Measurements from ENCODE around the gene TSN.
"Not testable (repeated sequence)": the region's sequence is repeated elsewhere in the genome, so short reads cannot be mapped to it uniquely, and the experiment has no call there.

Gene TSN

DNA sequence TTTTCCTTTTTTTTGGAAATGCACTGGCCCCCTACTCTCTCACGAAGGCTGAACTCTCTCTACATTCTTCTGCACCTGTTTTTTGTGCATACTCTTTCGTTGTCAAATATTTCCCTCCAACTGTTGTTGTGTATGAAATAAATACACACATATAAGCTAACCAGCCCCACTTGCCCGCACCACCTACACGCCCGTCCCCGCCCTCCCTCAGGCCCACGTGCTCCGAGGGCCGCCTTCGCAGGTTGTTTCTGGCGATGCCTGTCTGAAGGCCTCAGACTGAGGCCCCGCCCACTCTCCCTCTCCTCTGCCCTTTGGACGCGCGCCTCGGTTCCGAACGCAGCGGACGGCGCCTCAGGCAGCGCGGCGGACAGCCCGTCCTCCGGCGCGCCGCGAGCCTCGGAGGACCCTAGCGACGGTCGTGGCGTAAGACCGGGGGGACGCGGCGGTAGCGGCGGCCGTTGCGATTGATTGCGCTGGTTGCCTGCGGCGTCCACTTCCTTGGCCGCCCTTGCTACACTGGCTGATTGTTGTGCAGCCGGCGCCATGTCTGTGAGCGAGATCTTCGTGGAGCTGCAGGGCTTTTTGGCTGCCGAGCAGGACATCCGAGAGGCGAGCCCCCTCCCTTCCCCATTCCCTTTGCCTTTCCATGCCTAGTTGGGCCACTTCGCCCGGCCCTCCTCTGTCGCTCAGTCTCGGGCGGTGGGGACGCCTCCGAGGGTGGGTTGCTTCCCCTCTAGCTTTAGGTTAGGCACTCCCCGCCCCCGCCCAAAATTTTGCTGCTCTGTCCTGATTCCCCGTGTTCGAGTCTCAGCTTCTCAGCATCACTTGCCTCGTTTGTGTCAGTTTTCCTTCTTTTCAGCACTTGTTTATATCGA lies at the start of gene TSN:
TSN (plus strand) TSS at position 415 of the 875 bp plus-strand sequence; CDS start at position 544, 129 bp downstream.
- DNase-seq, result peak; percentile 99

DNA sequence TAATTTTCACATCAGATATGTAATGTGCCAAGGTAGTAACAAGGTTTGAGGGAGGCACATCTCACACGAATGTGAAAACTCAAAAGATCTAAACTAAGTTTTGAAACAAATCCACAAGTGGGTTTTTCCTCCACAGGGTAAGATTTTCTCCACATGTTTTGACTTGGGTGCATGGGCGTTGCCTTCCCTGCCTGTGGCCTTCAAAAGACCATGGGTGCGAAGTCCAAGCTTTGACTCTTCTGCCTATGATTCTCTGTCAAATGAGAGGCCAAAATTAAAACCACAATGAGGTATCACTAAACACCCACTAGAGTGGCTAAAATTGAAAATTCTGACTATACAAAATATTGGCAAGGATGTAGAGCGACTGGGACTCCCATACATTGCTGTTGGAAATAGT lies 49.5 kb upstream of the TSN start:
- no peak for DNase-seq

DNA sequence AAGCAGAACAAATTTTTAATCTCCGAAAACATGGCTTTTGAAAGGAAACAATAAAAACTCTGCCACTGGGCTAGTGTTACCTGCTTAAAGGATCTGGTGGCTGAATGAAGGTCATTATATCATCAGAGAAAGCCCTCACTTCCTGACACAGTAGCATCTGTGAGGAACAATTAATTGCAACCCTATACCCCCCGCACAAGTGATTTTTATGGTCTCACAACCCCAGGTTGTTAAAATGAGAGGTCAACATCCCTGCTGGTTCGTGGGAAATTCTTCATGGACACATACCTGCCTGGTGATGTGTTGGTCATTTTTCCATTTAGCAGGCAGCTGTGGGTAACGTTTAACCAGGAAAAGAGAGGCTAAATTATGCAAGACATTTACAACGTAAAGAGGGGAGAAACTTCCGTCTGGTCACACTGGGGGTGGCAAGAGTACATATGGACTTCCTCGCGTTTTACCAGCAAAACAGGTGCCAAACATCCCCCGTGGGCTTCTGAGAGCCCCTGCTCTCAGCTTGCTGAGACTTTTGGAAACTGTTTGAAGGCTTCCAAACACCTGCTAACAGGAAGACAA lies 48.0 kb upstream of the TSN start:
- no peak for DNase-seq

DNA sequence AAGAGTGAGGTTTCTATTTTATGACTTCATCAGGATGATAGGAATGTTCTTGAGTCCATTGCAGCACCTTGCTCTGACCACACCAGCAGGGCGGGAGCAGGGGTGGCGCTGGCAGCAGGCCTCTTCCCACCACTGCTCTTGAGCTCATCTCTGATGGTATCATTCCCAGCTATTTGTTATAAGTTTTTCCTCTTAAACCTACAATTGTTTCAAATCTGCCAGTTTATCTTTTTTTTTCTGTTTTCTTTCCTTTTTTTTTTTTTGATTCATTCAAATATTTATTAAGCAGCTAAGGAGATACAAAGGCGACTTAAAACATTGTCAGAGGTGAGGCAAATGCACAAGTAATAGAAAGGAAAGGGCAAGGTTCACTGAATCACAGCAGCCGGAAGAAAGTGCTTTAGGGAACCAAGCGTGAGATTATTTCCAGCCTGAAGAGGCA lies 47.5 kb upstream of the TSN start:
- DNase-seq, result no peak

DNA sequence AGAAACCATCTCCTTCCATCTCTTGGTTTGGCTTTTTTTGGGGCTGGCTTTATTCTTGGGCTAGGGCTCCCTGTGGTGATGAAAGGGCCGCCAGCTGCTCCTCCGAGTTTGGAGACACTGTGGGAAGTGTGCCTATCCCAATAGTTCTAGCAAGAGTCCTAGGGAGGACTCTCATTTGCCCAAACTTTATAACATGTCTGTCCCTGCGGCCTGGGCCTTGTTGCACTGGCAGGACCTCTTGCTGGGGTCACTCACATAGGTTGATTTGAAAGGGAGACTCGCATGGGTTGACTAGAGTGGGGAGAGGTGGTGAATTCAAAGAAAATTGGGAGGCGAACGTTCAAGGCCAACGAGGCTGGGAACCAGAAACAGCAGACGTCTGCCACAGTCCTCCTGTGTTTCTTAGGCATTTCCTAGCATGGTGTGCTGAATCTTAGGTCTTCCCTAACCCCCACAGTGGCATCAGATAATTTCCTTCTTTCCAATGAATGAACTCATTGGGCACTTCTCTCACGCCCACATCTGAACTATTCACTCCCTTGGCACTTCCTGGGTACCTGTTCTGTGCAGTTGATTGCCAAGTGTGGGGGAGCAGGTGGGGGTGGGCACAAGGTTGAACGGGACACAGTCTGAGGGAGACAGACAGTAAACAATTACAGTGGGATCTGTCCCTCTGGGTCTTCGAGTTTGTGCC lies 45.5 kb upstream of the TSN start:
- no peak for DNase-seq

DNA sequence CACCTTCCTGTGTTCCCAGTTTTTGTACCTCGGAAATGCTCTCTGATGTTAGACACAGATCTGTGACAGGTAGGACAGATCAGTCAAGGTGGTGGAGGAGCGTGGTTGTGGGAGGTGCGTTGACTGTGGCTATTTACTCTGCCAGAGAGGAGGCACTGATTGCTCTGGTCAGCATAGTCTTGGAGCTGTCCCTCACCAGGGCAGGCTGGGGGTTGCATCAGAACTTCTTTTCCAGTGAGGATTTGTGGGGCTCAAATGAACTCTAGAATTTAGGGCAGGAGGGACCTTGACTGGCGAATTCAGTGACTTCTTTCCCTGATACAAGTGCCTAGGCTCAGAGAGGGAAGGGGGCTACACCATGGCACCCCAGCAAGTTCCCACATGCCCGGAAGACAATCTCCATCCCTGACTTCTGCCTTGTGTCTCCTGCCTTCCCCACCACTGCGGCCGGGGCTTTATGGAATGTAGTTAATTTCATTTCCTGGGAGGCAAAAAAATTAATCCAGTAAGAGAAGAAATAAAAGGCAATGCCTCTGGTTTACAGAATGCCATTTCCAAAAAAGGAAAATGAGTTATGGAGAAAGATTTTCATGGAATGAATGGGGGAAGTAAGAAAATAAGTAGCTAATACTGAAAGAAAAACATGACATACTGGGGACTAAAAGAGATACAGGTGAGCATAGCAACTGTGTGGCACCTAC lies 44.8 kb upstream of the TSN start:
- DNase-seq, result no peak

DNA sequence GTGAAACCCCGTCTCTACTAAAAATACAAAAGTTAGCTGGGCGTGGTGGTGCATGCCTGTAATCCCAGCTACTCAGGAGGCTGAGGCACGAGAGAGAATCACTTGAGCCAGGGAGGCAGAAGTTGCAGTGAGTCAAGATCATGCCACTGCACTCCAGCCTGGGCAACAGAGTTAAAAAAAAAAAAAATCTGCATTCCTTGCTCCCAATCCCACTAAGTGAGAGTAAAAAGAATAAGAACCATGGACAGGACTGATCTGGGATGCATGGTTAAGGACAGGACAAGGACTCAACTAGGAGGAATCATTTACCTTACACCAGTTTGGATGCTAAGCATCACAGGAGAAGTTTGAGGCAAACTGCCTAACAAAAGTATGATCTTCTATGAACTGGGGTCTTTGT lies 44.0 kb upstream of the TSN start:
- not testable (repeated sequence) for DNase-seq

DNA sequence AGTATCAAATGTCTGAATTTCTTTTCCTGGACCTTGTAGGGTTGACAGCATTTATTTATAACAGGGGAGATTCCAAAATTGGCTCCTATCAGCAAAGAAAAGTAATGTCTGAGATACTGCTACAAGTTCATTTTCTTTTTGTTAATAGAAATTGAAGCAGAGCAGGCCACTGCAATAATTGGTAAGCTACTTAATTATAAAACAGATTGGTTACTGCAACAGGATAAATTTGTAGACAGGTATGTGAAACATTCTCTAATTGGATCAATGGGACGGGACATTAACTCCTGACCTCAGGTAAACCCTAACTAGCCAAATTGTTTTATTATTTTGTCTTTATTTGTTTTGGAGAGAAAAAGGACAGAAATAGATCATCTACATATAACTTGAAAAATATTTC lies 39.3 kb upstream of the TSN start:
- no peak for DNase-seq

DNA sequence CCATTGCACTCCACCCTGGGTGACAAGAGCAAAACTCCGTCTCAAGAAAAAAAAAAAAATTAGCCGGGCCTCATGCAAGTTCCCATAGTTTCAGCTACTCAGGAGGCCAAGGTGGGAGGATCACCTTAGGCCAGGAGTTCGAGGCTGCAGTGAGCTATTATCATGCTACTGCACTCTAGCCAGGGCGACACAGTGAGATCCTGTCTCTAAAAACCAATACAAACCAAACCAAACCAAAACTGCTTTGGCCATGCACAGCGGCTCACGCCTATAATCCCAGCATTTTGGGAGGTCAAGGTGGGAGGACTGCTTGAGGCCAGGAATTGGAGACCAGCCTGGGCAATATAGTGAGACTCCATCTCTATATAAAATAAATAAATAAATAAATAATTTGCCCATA lies 37.9 kb upstream of the TSN start:
- DNase-seq, result no peak

DNA sequence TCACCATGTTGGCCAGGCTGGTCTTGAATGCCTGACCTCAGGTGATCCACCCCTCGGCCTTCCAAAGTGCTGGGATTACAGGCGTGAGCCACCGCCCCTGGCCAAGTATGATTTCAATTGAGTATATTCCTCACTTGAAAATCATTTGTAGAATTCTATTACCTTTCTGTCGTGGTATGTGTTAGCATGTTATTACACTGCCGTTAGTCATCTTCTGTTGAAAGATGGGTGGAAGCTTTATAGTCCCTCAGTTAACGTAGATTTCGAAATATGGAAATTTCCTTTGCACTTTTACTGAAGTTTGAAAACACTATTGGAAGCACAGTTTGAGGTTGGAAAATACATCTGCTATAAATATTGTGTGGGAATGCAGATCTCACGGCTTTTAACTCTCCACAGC lies 33.5 kb upstream of the TSN start:
- DNase-seq, result no peak

DNA sequence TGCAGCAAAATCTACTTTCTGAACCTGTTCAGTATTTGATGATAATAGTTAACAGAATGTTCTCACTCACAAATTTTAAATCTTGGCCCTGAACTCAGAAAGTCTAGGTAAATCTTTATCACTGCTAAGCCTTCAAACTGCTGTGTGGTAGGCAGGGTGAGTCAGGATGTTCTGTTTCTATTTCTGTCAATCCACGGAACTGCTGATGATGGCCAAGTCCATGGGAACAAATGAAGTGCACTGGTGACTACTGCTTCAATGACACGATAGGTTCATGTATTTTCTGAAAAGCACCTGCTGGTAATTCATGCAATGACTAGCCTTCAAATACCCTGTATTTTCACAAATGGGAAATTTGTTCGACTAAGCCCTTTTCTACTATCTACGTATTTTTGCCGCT lies 33.0 kb upstream of the TSN start:
- no peak for DNase-seq

DNA sequence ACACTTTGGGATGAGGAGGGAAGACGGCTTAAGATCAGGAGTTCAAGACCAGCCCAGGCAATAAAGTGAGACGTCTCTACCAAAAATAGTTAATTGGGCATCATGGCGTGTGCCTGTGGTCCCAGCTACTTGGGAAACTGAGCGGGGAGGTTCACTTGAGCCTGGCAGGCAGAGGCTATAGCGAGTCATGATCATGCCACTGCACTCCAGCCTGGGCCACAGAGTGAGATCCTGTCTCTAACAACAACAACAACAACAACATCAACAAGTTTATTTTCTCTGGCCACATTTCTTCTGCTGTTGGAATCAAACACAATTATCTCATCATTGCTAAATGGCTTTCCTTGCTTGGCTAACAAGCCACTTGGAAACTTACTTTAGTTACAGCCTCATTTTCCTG lies 32.1 kb upstream of the TSN start:
- DNase-seq, result no peak

DNA sequence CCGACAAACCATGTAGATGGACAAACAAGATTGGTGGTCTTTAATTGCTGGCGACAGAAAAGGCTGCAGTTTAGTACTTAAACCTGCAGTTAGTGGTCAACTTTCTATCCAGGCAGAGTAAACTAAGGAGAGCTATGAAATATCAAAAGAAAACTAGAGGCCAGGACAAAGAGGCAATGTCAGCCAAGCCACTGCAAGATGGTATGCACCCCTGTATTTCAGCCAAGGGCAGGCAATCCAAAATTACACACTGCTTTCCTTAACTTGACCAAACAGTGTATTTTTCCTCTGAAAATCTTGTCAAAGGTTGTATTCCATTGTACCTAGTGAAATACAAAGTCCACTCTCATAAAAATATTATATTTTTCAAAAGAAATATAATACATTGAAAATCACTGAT lies 28.1 kb upstream of the TSN start:
- no peak for DNase-seq

DNA sequence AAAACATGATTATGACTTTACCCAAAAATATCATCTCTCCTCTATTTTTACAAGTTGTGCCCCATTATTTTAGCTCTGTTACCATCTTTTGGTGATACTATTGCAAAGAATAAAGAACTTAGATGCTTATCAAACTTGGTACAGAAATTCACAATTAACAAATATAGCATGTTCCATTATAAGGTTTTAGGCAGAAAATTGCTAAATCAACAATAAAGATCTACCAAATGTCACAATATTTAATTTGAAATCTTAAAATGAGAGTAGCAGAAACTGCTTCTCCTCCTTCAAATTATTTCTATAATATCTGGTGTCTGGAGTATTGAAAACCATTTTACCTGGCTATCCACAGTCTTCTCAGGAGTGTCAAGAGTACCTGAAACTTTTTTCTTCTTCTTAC lies 27.5 kb upstream of the TSN start:
- DNase-seq, result no peak

DNA sequence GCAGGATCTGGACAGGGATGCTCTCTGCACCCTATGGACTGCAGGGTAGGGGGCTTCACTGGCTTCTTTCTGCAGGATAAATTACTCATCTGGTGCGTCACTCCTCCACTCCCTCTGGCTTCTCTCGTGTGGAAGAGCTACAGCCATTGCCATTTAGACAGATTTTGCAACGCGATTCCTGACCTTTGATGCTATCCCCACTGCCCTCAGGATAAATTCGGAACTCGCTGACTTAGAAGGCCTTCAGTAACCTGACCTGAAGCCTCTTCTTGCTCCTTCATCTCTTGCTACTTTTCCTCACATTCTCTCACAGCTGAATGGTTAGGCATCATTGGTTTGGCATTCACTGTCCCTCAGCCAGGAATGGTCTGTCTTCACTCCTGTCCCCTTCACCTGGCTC lies 24.1 kb upstream of the TSN start:
- no peak for DNase-seq

DNA sequence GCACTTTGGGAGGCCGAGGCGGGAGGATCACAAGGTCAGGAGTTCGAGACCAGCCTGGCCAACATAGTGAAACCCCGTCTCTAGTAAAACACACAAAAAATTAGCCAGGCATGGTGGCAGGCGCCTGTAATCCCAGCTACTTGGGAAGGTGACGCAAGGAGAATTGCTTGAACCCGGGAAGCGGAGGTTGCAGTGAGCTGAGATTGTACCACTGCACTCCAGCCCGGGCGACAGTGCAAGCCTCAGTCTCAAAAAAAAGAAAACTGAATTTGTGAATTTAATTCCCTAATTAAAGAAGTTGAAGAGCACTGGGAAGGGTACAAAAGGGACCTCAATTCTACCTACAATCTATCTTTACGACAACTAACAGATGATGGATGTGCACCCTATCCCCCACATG lies 20.9 kb upstream of the TSN start:
- DNase-seq, result not testable (repeated sequence)

DNA sequence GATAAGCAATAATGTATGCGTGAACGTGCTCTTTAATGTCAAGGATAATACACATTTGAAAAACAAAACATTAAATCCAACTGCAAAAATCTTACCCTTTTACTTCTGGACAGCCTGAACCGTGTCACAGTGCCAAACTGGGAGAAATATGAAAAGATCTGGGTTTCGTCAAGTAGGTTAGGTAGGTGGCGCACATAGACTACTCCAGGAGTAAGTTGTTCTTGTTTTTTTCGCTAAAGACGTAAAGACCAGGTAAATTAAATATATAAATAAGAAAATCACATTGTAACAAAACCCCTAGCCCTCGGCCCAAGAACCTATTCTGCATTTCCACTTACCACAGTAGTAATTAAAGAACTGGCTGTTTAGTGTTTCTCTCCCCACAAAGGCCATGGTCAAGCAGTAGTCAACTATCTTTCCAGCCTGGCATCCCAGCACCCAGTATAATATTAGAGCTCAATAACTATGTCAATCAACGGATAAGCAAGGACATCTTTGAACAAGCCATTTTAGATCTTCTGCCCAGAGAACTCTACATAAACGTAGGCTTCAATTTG lies 19.9 kb upstream of the TSN start:
- DNase-seq, result peak; percentile 51

DNA sequence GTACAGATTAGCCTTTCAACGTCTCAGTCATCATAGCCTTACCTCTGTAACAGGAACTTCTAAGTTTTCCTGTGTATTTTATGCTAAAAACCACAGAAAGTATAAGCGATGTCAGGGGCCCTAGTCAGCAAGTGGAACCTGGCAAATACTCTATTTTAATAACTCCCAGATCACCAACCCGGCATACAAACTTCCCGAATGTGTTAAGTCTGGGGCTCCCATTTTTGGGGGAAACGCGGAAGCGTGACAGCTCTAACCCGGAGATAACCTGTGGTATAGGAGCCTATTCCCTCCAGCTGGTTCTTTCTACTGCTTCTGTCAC lies 19.4 kb upstream of the TSN start:
- no peak for DNase-seq

DNA sequence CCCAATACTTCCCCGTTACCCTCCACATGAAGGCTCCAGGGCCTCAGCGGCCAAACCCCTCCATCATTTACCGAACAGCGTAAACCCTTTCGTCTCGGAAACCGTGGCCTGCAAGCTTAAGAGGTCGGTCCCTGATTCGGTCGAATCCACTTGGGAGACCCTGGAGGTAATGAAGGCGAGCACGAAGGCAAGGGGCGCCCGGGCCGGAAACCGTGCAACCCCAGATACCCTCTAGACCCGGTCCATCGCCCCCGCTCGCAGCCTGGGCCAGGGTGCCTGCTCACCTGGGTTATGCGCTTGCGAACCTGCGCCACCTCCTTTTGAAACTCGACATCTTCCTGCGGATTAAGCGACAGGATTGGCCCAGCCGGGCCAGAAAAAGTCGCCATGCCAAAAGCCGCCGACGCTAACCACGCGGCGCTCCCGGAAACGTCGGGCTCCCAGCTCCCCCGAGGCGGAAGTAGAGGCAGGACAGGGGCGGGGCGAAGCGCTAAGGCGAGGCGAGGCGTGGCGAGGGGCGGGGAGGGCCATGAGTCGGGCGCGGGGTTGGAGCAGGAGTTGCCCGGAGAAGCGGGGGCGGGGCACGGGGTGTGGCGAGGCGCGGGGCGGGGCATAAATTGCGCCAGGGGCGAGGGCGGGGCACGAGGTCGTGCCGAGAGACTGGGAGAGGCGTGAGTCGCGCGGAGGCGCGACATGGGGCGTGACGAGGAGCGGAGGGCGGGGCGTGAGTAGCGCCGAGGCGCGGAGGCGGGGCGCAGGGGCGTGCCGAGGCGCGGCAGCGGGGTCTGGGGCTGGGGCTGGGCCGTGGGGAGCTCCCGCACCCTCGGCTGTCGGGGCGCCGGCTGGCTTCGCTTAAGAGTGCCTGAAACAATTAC lies 18.8 kb upstream of the TSN start, which contains the start of gene NIFK:
NIFK (minus strand) TSS at position 414 of the 875 bp plus-strand sequence; CDS start at position 389, 25 bp downstream.
- DNase-seq, result peak; percentile 98

DNA sequence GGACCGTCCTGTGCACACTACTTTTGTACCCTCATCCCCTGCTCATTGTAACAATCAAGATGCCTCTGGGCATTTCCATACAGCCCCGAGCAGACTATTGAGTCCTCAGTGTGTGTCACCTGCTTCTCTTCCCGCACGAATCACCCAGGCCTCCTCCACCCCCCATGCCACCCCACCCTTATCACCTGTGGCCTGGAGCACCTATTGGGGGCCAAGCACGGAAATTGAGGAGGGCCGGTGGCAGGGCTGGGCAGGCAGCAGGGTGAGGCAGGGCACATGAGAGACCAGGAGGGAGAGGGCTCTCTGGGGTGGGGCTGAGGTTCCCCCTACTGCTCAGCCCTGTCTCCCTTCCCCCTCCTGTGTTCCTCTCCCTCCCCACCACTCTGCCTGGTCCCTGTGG lies 14.5 kb upstream of the TSN start:
- no peak for DNase-seq

DNA sequence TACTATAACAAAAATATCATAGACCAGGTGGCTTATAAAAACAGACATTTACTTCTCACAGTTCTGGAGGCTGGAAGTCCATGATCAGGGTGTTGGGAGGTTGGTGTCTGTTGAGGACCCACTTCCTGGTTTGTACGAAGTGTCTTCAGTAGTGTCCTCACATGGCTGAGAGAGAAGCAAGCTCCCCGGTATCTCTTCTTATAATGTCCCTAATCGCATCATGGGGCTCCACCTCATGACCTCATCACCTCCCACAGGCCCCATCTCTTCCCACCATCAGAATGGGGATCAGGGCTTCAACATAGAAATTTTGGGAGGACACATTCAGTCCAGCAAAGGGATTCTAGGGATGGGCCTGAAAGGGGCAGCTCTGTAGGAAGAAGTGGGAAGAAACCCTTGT lies 14.0 kb upstream of the TSN start:
- no peak for DNase-seq

DNA sequence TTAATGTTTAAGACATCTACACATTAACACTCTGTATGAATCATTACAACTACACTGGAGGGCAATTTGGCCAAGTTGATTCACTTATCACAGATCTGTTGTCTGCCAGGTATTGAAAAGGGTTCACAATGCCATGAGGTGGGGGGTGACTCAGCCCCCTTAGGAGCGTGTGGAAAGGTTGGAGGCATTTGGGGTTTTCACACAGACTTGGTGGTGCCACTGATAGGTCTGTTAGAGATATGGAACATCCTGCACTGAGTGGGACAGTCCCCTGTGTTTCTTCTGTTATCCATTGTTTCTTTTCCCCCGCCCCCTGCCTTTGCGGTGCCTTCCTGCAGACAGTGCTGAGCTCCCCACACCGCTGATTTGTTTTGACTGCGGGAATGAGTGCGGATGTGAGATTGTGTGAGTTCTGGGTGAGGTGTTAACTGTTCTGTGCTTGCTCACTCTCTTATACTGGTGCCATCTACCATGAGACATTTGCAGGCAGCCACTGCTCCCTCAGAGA lies 9.3 kb upstream of the TSN start:
- DNase-seq, result no peak
